ENCODE measurements around the gene SUSD1. TPM values are rescaled to one million over a fixed set of nuclear protein-coding genes. Genes with fewer than 3 reads are reported as not detected.
"Not testable (repeated sequence)": the region's sequence is repeated elsewhere in the genome, so short reads cannot be mapped to it uniquely, and the experiment has no call there.

The SUSD1 gene
- polyA plus RNA-seq, 1 of the 3 experiments (the other 2 are of a cell fraction) = 8.2 TPM

GRCh38 chr9:112128399-112128798 is 46.7 kb downstream of the SUSD1 start:
- H3K4me2 ChIP-seq; H3K9me2 ChIP-seq; H3F3A ChIP-seq (replicated peaks; ENCODE audit: insufficient read depth); H3K9me3 ChIP-seq; DNase-seq; H3K36me3 ChIP-seq (replicated peaks in 1 of 2; ENCODE audit: control insufficient read depth in 1 of 2, insufficient read depth in 2 of 2, low read length in 1 of 2); H3K27ac ChIP-seq (ENCODE audit: low read depth in 2 of 2, low read length in 1 of 2); H3K9ac ChIP-seq; H3K27me3 ChIP-seq (ENCODE audit: insufficient read depth); H2AFZ ChIP-seq (ENCODE audit: low read depth); H3K4me1 ChIP-seq (ENCODE audit: control insufficient read depth in 1 of 2, insufficient read depth in 2 of 2, low read depth in 1 of 2, low read length in 1 of 2); H3K4me3 ChIP-seq (ENCODE audit: low read depth in 2 of 2, low read length in 1 of 2); POLR2A ChIA-PET; H3K79me2 ChIP-seq (ENCODE audit: insufficient read depth); H4K20me1 ChIP-seq (ENCODE audit: insufficient read depth): not testable (repeated sequence)
- 90% methylated on average over 5 of the region's 5 CpGs for WGBS (ENCODE audit: low lambda C conversion rate)
- CTCF ChIA-PET = interaction anchor here (0.8 kb wide), 1 partner anchor 30 kb away, joined by 3 read pairs; no protein-coding TSS in a partner anchor

GRCh38 chr9:112127281-112127680 is 47.8 kb downstream of the SUSD1 start:
- Histone ChIP-seq H3K27me3 (ENCODE audit: insufficient read depth) (no peaks in the 10 kb centered on the region), H3K9ac (no peak overlapping the region), H4K20me1 (ENCODE audit: insufficient read depth) (no peaks in the 10 kb centered on the region), H3K4me3 (ENCODE audit: low read depth in 2 of 2, low read length in 1 of 2) (no peak overlapping the region), H3F3A (replicated peaks; ENCODE audit: insufficient read depth) (no peaks in the 10 kb centered on the region), H3K9me2 (no peaks in the 10 kb centered on the region), H3K4me2 (no peak overlapping the region), H3K4me1 (ENCODE audit: control insufficient read depth in 1 of 2, insufficient read depth in 2 of 2, low read depth in 1 of 2, low read length in 1 of 2) (no peaks in the 10 kb centered on the region), H2AFZ (ENCODE audit: low read depth) (no peak overlapping the region), H3K27ac (ENCODE audit: low read depth in 2 of 2, low read length in 1 of 2) (no peak overlapping the region), H3K9me3 (no peaks in the 10 kb centered on the region), H3K79me2 (ENCODE audit: insufficient read depth) (no peaks in the 10 kb centered on the region), H3K36me3 (replicated peaks in 1 of 2; ENCODE audit: control insufficient read depth in 1 of 2, insufficient read depth in 2 of 2, low read length in 1 of 2) (no peaks in the 10 kb centered on the region)
- ChIA-PET POLR2A (no interaction called here), CTCF (interaction anchor here (0.7 kb wide), 1 partner anchor 30 kb away, joined by 3 read pairs; no protein-coding TSS in a partner anchor)
- DNase-seq = no peak
- WGBS (ENCODE audit: low lambda C conversion rate) = 82% methylated on average over 3 of the region's 3 CpGs
- TF ChIP-seq RAD21 (IDR thresholded peaks at IDR 0.05; ENCODE audit: low read length) (no peak), TEAD4 (IDR thresholded peaks at IDR 0.05; ENCODE audit: borderline replicate concordance, insufficient read depth) (no peak), JUND (IDR thresholded peaks at IDR 0.05) (no peak), SMC3 (IDR thresholded peaks at IDR 0.05; ENCODE audit: low read depth, low read length) (no peak), EP300 (IDR thresholded peaks at IDR 0.05; ENCODE audit: borderline replicate concordance in 1 of 2, low read depth in 1 of 2, low read length in 1 of 2) (no peak), RCOR1 (IDR thresholded peaks at IDR 0.05; ENCODE audit: low read length) (no peak), FOXJ3 (CRISPR knock-in tag; IDR thresholded peaks at IDR 0.05) (no peak), GABPA (IDR thresholded peaks at IDR 0.05; ENCODE audit: low read depth) (no peak), RFX5 (IDR thresholded peaks at IDR 0.05; ENCODE audit: low read length) (no peak), CHD2 (IDR thresholded peaks at IDR 0.05; ENCODE audit: low read length, partially characterized antibody) (no peak), RXRA (IDR thresholded peaks at IDR 0.05; ENCODE audit: borderline replicate concordance, low read depth) (no peak), NFIC (IDR thresholded peaks at IDR 0.05; ENCODE audit: borderline replicate concordance) (no peak), CTCF (IDR thresholded peaks at IDR 0.05) (no peak), USF2 (IDR thresholded peaks at IDR 0.05; ENCODE audit: borderline replicate concordance, low read depth, low read length) (no peak), IRF3 (IDR thresholded peaks at IDR 0.05; ENCODE audit: low read depth, low read length) (no peak)

Measured in SK-N-SH (cell line).